Type B pancreatic cell (in vitro differentiated cells): ENCODE measurements around the gene SRSF8. TPM values are rescaled to one million over a fixed set of nuclear protein-coding genes. Genes with fewer than 3 reads are reported as not detected.
"Not testable (repeated sequence)": the region's sequence is repeated elsewhere in the genome, so short reads cannot be mapped to it uniquely, and the experiment has no call there.

ENCODE experiments used
- DNase-seq: peaks from one replicate; pipeline ENCODE4 v3.0.0; 2021; ENCODE audit warnings: mixed read lengths; ENCODE audit not compliant: unreplicated experiment; ENCODE audit errors: extremely low spot score
- H3K27ac Mint-ChIP-seq: 2 replicates; pipeline ENCODE4 v1.8.0; 2021; ENCODE audit warnings: mild to moderate bottlenecking, mixed read lengths
- H3K27me3 Mint-ChIP-seq: 2 replicates; pipeline ENCODE4 v1.8.0; 2021; ENCODE audit warnings: mixed read lengths
- H3K36me3 Mint-ChIP-seq: 2 replicates; pipeline ENCODE4 v1.8.0; 2021; ENCODE audit warnings: mixed read lengths
- H3K4me1 Mint-ChIP-seq: one replicate; pipeline ENCODE4 v1.8.0; 2021; ENCODE audit warnings: mixed read lengths; ENCODE audit not compliant: unreplicated experiment
- H3K4me3 Mint-ChIP-seq: 2 replicates; pipeline ENCODE4 v1.8.0; 2021; ENCODE audit warnings: mild to moderate bottlenecking, mixed read lengths
- H3K9me3 Mint-ChIP-seq: 2 replicates; pipeline ENCODE4 v1.8.0; 2021; ENCODE audit warnings: mixed read lengths
- CTCF ChIP-seq: fragments of 200-600 bp; sonication (generic); conservative IDR thresholded peaks from 2 replicates; pipeline ENCODE4 v1.5.0; 2021; ENCODE audit warnings: antibody characterized with exemption, mild to moderate bottlenecking
- total RNA-seq: library from RNA; stranded (reverse); gene quantifications from 2 replicates; pipeline ENCODE4 v1.2.1, GENCODE V29; 2021; ENCODE audit warnings: low replicate concordance

SRSF8 gene
- total RNA-seq, 1 donor from 2014 or later: 43.7 TPM

GRCh38 chr11:95108671-95109551 lies 42.2 kb downstream of the SRSF8 start:
- TF ChIP-seq CTCF: no peak
- H3K27me3 Mint-ChIP-seq: no peaks in the 10 kb centered on the region
- peak overlapping the region; percentile 92 for H3K27ac Mint-ChIP-seq
- DNase-seq: no peak
- H3K4me3 Mint-ChIP-seq: peak overlapping the region; percentile 80
- peaks cover 38% of the 10 kb centered on the region for H3K4me1 Mint-ChIP-seq
- H3K9me3 Mint-ChIP-seq: no peaks in the 10 kb centered on the region
- H3K36me3 Mint-ChIP-seq: no peaks in the 10 kb centered on the region

DNA sequence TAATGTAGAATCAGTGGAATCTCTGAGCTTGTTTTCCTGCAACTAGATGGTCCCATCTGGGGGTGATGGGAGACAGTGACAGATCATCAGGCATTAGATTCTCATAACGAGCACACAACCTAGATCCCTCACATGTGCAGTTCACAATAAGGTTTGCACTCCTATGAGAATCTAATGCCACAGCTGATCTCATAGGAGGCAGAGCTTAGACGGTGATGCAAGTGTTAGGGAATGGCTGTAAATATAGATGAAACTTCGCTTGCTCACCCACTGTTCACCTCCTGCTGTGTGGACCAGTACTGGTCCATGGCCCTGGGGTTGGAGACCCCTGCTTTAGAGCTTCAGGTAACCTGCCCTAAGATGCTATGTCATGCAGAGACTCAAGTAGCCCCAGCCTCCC lies 44.8 kb downstream of the SRSF8 start:
- H3K4me3 Mint-ChIP-seq, H3K27me3 Mint-ChIP-seq, H3K9me3 Mint-ChIP-seq, H3K36me3 Mint-ChIP-seq, DNase-seq, H3K27ac Mint-ChIP-seq: not testable (repeated sequence)
- peaks cover 32% of the 10 kb centered on the region for H3K4me1 Mint-ChIP-seq

DNA sequence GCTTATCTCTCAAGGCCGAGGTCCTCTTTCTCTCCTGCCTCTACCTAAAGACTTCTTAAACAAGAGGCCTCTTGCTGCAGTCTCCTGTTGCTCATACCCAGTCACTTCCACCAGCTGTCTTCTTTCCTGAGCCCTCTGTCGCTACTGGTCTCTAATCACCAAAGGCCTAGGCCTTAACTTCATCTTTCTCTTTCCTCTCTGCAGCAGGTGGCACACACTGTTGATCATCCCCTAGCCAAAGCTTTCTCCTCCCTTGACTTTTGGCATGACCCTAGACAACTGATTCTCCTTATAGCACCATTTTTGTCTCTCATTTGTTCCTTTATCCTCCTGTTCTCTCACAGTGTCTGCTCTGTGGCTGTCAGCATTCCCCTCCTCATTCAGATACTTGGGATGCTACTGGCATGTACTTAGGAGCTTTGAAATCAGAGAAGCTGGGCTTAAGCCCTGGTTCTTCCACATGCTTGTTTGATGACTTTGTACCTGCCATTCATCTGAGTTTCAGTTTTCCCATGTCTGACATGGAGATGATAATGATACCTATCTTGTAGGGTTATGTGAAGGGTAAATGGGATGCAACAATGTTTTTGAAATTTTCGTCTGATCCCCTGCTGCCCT lies 45.3 kb downstream of the SRSF8 start:
- no peaks in the 10 kb centered on the region for H3K36me3 Mint-ChIP-seq
- peak overlapping the region; percentile 21 for H3K27ac Mint-ChIP-seq
- H3K9me3 Mint-ChIP-seq: no peaks in the 10 kb centered on the region
- no peak for TF ChIP-seq CTCF
- peaks cover 26% of the 10 kb centered on the region for H3K4me1 Mint-ChIP-seq
- no peaks in the 10 kb centered on the region for H3K27me3 Mint-ChIP-seq
- H3K4me3 Mint-ChIP-seq: peak overlapping the region; percentile 3
- DNase-seq: no peak

DNA sequence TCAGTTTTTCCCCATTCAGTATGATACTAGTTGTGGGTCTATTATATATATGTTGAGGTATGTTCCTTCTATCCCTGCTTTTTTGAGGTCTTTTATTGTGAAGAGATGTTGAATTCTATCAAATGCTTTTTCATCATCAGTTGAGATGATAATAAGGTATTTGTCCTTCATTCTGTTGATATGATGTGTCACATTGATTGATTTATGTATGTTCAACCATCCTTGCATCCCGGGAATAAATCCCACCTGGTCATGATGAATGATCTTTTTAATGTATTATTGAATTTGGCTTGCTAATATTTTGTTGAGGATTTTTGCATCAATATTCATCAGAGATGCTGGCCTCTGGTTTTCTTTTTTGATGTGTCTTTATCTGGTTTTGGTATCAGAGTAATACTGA lies 48.9 kb downstream of the SRSF8 start:
- H3K4me3 Mint-ChIP-seq: no peak overlapping the region
- no peak for TF ChIP-seq CTCF
- no peak overlapping the region for H3K27ac Mint-ChIP-seq
- peaks cover 4% of the 10 kb centered on the region for H3K9me3 Mint-ChIP-seq
- no peaks in the 10 kb centered on the region for H3K27me3 Mint-ChIP-seq
- H3K4me1 Mint-ChIP-seq: peaks cover 2% of the 10 kb centered on the region
- no peak for DNase-seq
- no peaks in the 10 kb centered on the region for H3K36me3 Mint-ChIP-seq

GRCh38 chr11:95119361-95120060 lies 52.8 kb downstream of the SRSF8 start:
- H3K4me3 Mint-ChIP-seq: no peak overlapping the region
- no peaks in the 10 kb centered on the region for H3K27me3 Mint-ChIP-seq
- H3K36me3 Mint-ChIP-seq: no peaks in the 10 kb centered on the region
- H3K27ac Mint-ChIP-seq: no peak overlapping the region
- DNase-seq: no peak
- H3K4me1 Mint-ChIP-seq: peaks cover 11% of the 10 kb centered on the region
- no peak for TF ChIP-seq CTCF
- H3K9me3 Mint-ChIP-seq: peaks cover 4% of the 10 kb centered on the region

Other genes starting within 250 kb of the SRSF8 start
- gene CWC15, start 93.4 kb upstream of the SRSF8 start, total RNA-seq: 66.4 and 76.8 TPM in 2 replicates
- gene KDM4D, start 93.2 kb upstream of the SRSF8 start, total RNA-seq: 0.83 and 2.4 TPM in 2 replicates
- not detected in 2 replicates for gene KDM4E, start 41.7 kb upstream of the SRSF8 start, total RNA-seq
- not detected in 2 replicates for gene KDM4F, start 17.5 kb upstream of the SRSF8 start, total RNA-seq
- 12.0 and 23.6 TPM in 2 replicates for gene ENDOD1, start 22.9 kb downstream of the SRSF8 start, total RNA-seq
- gene SESN3, start 164.3 kb downstream of the SRSF8 start, total RNA-seq: 58.2 and 107 TPM in 2 replicates